ENCODE measurements around the gene DIRAS3. TPM values are rescaled to one million over a fixed set of nuclear protein-coding genes. Genes with fewer than 3 reads are reported as not detected.

Gene DIRAS3
- polyA plus RNA-seq, 1 donor from 2014 or later = 8.0 TPM

GRCh38 chr1:67997746-67998145, 52.7 kb downstream of the DIRAS3 start:
- no peak overlapping the region for H3K4me3 ChIP-seq (ENCODE audit: low read length)
- no peaks in the 10 kb centered on the region for H3K36me3 ChIP-seq (ENCODE audit: insufficient read depth, low read length)
- no peaks in the 10 kb centered on the region for H3K9me2 ChIP-seq (ENCODE audit: insufficient read depth, low read length)
- H3K9ac ChIP-seq (ENCODE audit: low read length) = no peak overlapping the region
- H3F3A ChIP-seq (ENCODE audit: insufficient read depth, low read length, poor library complexity, severe bottlenecking) = no peaks in the 10 kb centered on the region
- no peak overlapping the region for H3K27ac ChIP-seq (ENCODE audit: low read length)
- H3K79me2 ChIP-seq (replicated peaks; ENCODE audit: insufficient read depth, low read length) = no peaks in the 10 kb centered on the region
- TF ChIP-seq SMC3 (conservative IDR thresholded peaks at IDR 0.05; ENCODE audit: poor library complexity) (no peak), TAF1 (IDR thresholded peaks at IDR 0.05; ENCODE audit: low read depth) (no peak)
- TF ChIP-seq, protein P1, sequence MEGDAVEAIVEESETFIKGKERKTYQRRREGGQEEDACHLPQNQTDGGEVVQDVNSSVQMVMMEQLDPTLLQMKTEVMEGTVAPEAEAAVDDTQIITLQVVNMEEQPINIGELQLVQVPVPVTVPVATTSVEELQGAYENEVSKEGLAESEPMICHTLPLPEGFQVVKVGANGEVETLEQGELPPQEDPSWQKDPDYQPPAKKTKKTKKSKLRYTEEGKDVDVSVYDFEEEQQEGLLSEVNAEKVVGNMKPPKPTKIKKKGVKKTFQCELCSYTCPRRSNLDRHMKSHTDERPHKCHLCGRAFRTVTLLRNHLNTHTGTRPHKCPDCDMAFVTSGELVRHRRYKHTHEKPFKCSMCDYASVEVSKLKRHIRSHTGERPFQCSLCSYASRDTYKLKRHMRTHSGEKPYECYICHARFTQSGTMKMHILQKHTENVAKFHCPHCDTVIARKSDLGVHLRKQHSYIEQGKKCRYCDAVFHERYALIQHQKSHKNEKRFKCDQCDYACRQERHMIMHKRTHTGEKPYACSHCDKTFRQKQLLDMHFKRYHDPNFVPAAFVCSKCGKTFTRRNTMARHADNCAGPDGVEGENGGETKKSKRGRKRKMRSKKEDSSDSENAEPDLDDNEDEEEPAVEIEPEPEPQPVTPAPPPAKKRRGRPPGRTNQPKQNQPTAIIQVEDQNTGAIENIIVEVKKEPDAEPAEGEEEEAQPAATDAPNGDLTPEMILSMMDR (IDR thresholded peaks at IDR 0.05; ENCODE audit: poor library complexity, severe bottlenecking) = no peak
- no peaks in the 10 kb centered on the region for H3K27me3 ChIP-seq (ENCODE audit: insufficient read depth, low read depth, low read length)
- H2AFZ ChIP-seq (ENCODE audit: low read depth, low read length) = no peak overlapping the region
- H3K9me3 ChIP-seq (ENCODE audit: low read length) = no peaks in the 10 kb centered on the region
- no peak overlapping the region for H3K4me2 ChIP-seq (ENCODE audit: low read length)
- no peaks in the 10 kb centered on the region for H4K20me1 ChIP-seq (ENCODE audit: insufficient read depth)

Other genes starting within 250 kb of the DIRAS3 start
- 0.35 and 0.56 TPM in 2 replicates for gene GNG12, start 217.2 kb downstream of the DIRAS3 start, polyA plus RNA-seq
- gene WLS, start 181.9 kb upstream of the DIRAS3 start, polyA plus RNA-seq = 4.2 and 8.8 TPM in 2 replicates